ENCODE results near the gene MAP3K9.

Gene MAP3K9

GRCh38 chr14:70808416-70809224, 693 bp downstream of the MAP3K9 start:
- Mint-ChIP-seq H3K27ac (peak overlapping the region; percentile 78), H3K9me3 (no peaks in the 10 kb centered on the region), H3K27me3 (no peaks in the 10 kb centered on the region), H3K4me3 (peak overlapping the region; percentile 84), H3K4me1 (ENCODE audit: low read depth) (peaks cover 12% of the 10 kb centered on the region), H3K36me3 (ENCODE audit: low read depth) (peaks cover 3% of the 10 kb centered on the region)
- peak; percentile 68 for DNase-seq

GRCh38 chr14:70807898-70808415, 1.4 kb downstream of the MAP3K9 start:
- Mint-ChIP-seq H3K4me3 (peak overlapping the region; percentile 84), H3K36me3 (ENCODE audit: low read depth) (peaks cover 3% of the 10 kb centered on the region), H3K4me1 (ENCODE audit: low read depth) (peaks cover 16% of the 10 kb centered on the region), H3K27ac (peak overlapping the region; percentile 75), H3K9me3 (no peaks in the 10 kb centered on the region), H3K27me3 (no peaks in the 10 kb centered on the region)
- DNase-seq, result peak; percentile 62

- H3K27ac Mint-ChIP-seq, result no peak overlapping the region
- peaks cover 23% of the 10 kb centered on the region for H3K4me1 Mint-ChIP-seq (ENCODE audit: low read depth)
- DNase-seq, result no peak
These were observed 4.7 kb downstream of the MAP3K9 start for GRCh38 chr14:70804556-70805162.

GRCh38 chr14:70803321-70804310, 5.7 kb downstream of the MAP3K9 start:
- H3K36me3 Mint-ChIP-seq (ENCODE audit: low read depth), result peaks cover 19% of the 10 kb centered on the region
- no peak for DNase-seq
- peaks cover 23% of the 10 kb centered on the region for H3K4me1 Mint-ChIP-seq (ENCODE audit: low read depth)
- H3K4me3 Mint-ChIP-seq, result no peak overlapping the region
- no peaks in the 10 kb centered on the region for H3K27me3 Mint-ChIP-seq
- no peak overlapping the region for H3K27ac Mint-ChIP-seq
- no peaks in the 10 kb centered on the region for H3K9me3 Mint-ChIP-seq

More at GRCh38 chr14:70804556-70805162, 4.7 kb downstream of the MAP3K9 start:
- H3K9me3 Mint-ChIP-seq, result no peaks in the 10 kb centered on the region
- peaks cover 15% of the 10 kb centered on the region for H3K36me3 Mint-ChIP-seq (ENCODE audit: low read depth)
- no peaks in the 10 kb centered on the region for H3K27me3 Mint-ChIP-seq
- H3K4me3 Mint-ChIP-seq, result no peak overlapping the region

- Mint-ChIP-seq H3K27ac (peak overlapping the region; percentile 28), H3K9me3 (no peaks in the 10 kb centered on the region), H3K4me3 (no peak overlapping the region), H3K27me3 (no peaks in the 10 kb centered on the region), H3K4me1 (ENCODE audit: low read depth) (peaks cover 18% of the 10 kb centered on the region), H3K36me3 (ENCODE audit: low read depth) (peaks cover 19% of the 10 kb centered on the region)
- no peak for DNase-seq
These were observed 6.9 kb downstream of the MAP3K9 start for GRCh38 chr14:70802379-70802778.

GRCh38 chr14:70801836-70802235, 7.5 kb downstream of the MAP3K9 start:
- Mint-ChIP-seq H3K36me3 (ENCODE audit: low read depth) (peaks cover 19% of the 10 kb centered on the region), H3K9me3 (no peaks in the 10 kb centered on the region), H3K4me3 (no peak overlapping the region), H3K27ac (no peak overlapping the region), H3K27me3 (no peaks in the 10 kb centered on the region), H3K4me1 (ENCODE audit: low read depth) (peaks cover 17% of the 10 kb centered on the region)
- DNase-seq, result no peak

GRCh38 chr14:70796551-70796950, 12.8 kb downstream of the MAP3K9 start:
- DNase-seq, result no peak
- Mint-ChIP-seq H3K36me3 (ENCODE audit: low read depth) (peaks cover 29% of the 10 kb centered on the region), H3K27ac (no peak overlapping the region), H3K27me3 (no peaks in the 10 kb centered on the region), H3K4me3 (no peak overlapping the region), H3K9me3 (no peaks in the 10 kb centered on the region), H3K4me1 (ENCODE audit: low read depth) (no peaks in the 10 kb centered on the region)

- Mint-ChIP-seq H3K4me3 (no peak overlapping the region), H3K9me3 (no peaks in the 10 kb centered on the region), H3K36me3 (ENCODE audit: low read depth) (peaks cover 11% of the 10 kb centered on the region), H3K4me1 (ENCODE audit: low read depth) (no peaks in the 10 kb centered on the region), H3K27me3 (no peaks in the 10 kb centered on the region), H3K27ac (no peak overlapping the region)
- no peak for DNase-seq
These were observed 15.0 kb downstream of the MAP3K9 start for GRCh38 chr14:70794294-70794693.

GRCh38 chr14:70793637-70794036, 15.7 kb downstream of the MAP3K9 start:
- H3K4me3 Mint-ChIP-seq, result no peak overlapping the region
- no peak for DNase-seq
- no peaks in the 10 kb centered on the region for H3K4me1 Mint-ChIP-seq (ENCODE audit: low read depth)
- no peaks in the 10 kb centered on the region for H3K9me3 Mint-ChIP-seq
- peaks cover 10% of the 10 kb centered on the region for H3K36me3 Mint-ChIP-seq (ENCODE audit: low read depth)
- no peak overlapping the region for H3K27ac Mint-ChIP-seq
- H3K27me3 Mint-ChIP-seq, result no peaks in the 10 kb centered on the region

GRCh38 chr14:70792939-70793338, 16.4 kb downstream of the MAP3K9 start:
- Mint-ChIP-seq H3K36me3 (ENCODE audit: low read depth) (peaks cover 9% of the 10 kb centered on the region), H3K27ac (no peak overlapping the region), H3K4me3 (no peak overlapping the region), H3K4me1 (ENCODE audit: low read depth) (no peaks in the 10 kb centered on the region), H3K9me3 (no peaks in the 10 kb centered on the region), H3K27me3 (no peaks in the 10 kb centered on the region)
- DNase-seq, result no peak

GRCh38 chr14:70791971-70792370, 17.3 kb downstream of the MAP3K9 start:
- H3K4me1 Mint-ChIP-seq (ENCODE audit: low read depth), result no peaks in the 10 kb centered on the region
- no peaks in the 10 kb centered on the region for H3K27me3 Mint-ChIP-seq
- no peaks in the 10 kb centered on the region for H3K9me3 Mint-ChIP-seq
- no peak overlapping the region for H3K27ac Mint-ChIP-seq
- peaks cover 9% of the 10 kb centered on the region for H3K36me3 Mint-ChIP-seq (ENCODE audit: low read depth)
- no peak for DNase-seq
- no peak overlapping the region for H3K4me3 Mint-ChIP-seq

GRCh38 chr14:70789961-70790360, 19.4 kb downstream of the MAP3K9 start:
- DNase-seq, result no peak
- Mint-ChIP-seq H3K9me3 (no peaks in the 10 kb centered on the region), H3K27me3 (no peaks in the 10 kb centered on the region), H3K27ac (no peak overlapping the region), H3K4me1 (ENCODE audit: low read depth) (no peaks in the 10 kb centered on the region), H3K36me3 (ENCODE audit: low read depth) (peaks cover 9% of the 10 kb centered on the region), H3K4me3 (no peak overlapping the region)

- DNase-seq, result no peak
- H3K4me3 Mint-ChIP-seq, result no peak overlapping the region
- peaks cover 9% of the 10 kb centered on the region for H3K36me3 Mint-ChIP-seq (ENCODE audit: low read depth)
- H3K27ac Mint-ChIP-seq, result no peak overlapping the region
- no peaks in the 10 kb centered on the region for H3K27me3 Mint-ChIP-seq
- H3K9me3 Mint-ChIP-seq, result no peaks in the 10 kb centered on the region
- no peaks in the 10 kb centered on the region for H3K4me1 Mint-ChIP-seq (ENCODE audit: low read depth)
These were observed 20.0 kb downstream of the MAP3K9 start for GRCh38 chr14:70789361-70789760.

- no peaks in the 10 kb centered on the region for H3K27me3 Mint-ChIP-seq
- no peaks in the 10 kb centered on the region for H3K9me3 Mint-ChIP-seq
- H3K27ac Mint-ChIP-seq, result no peak overlapping the region
- no peak for DNase-seq
- H3K4me3 Mint-ChIP-seq, result no peak overlapping the region
- no peaks in the 10 kb centered on the region for H3K4me1 Mint-ChIP-seq (ENCODE audit: low read depth)
- peaks cover 9% of the 10 kb centered on the region for H3K36me3 Mint-ChIP-seq (ENCODE audit: low read depth)
These were observed 20.4 kb downstream of the MAP3K9 start for GRCh38 chr14:70788898-70789297.
